HG03378 (cell line): ENCODE measurements around the gene CELF2.

ENCODE experiments used
- ATAC-seq: cut with Tn5 transposase; IDR thresholded peaks from one replicate; pipeline ENCODE4 v1.9.1; 2021; ENCODE audit warnings: mild to moderate bottlenecking, moderate library complexity; ENCODE audit not compliant: unreplicated experiment

CELF2 gene

DNA sequence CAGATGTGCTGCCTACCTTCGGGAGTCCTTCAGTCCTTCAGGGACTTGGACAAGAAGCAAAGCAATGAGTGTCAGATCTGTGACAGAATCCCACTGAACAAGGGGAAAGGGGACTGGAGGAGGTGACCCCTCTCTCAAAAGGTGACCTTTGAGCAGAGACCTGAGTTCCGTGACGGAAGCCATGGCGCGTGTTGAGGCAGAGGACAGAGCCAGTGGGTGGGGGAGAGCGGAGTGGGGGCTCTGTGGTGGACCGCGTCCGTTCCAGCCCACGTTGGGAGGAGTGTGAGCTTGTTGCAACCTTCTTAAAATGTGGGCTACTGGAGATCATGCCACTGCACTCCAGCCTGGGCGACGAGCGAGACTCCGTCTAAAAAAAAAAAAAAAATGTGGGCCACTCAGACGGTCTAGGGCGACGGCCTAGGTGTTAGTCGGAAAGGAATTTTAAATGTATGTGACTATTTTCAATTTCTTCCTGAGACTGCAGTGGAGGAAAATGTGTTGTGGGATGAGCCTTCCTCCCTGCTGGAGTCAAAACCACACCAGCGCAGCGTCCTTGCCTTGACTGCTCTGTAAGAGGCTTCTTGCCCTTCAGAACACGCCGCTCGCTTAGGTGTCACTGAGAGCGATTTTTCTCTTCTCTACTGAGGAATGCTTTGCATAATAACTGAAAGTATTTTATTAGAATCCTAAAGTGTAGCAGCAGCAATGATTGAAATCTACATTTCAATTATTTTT is 272.7 kb downstream of the CELF2 start:
- ATAC-seq, result no peak

DNA sequence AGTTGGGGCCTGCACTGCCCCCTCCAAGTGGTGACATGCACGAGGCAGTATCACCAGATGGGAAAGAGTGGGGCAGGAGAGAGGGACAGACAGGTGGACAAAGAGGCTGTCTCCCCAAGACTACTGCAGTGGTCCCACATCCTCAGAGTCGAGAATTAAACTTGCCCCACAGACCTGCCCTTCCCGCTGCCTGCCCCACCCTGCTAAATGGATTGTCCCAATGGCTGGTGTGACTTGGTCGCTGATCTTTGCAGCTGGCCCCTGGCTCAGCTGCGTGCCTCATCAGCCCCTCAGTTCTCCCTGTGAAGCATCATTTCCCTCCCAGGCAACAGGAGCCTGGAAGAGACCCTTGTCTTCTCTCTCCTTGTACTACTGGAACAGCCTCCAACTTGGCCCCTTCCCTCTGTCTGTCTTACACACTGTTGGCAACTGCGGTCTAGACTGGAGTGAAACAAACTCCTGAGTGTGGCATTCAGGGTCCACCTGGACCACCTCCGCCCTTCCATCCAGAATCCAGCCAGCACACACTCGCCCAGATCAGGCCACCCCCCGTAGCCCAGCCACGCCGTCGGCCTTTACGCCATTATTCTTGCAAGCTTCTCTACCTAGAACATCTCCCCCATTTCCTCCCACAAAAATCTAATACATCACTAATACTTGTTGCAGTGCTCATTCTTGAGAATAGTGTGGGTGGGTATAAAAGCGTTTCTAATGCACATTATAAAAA is 275.1 kb downstream of the CELF2 start:
- ATAC-seq, result no peak

DNA sequence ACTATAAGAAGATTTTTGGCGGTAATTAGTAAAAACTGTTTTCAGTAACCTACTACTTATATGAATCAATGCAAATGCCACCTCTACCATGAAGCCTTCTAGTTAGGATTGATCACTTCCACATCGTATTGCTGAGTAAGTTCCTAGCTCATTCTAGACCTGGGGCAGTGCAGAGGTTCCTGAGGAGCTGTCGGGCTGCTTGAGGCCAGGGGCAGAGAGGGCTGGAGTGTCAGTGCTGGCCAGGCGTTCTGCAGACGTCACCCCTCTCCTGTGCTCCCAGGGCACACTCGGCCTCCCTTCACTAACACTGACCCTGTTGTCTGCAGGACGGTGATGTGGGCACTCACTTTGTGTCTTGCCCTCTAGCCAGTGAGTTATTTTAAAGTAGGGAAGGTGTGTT is 275.7 kb downstream of the CELF2 start:
- no peak for ATAC-seq

DNA sequence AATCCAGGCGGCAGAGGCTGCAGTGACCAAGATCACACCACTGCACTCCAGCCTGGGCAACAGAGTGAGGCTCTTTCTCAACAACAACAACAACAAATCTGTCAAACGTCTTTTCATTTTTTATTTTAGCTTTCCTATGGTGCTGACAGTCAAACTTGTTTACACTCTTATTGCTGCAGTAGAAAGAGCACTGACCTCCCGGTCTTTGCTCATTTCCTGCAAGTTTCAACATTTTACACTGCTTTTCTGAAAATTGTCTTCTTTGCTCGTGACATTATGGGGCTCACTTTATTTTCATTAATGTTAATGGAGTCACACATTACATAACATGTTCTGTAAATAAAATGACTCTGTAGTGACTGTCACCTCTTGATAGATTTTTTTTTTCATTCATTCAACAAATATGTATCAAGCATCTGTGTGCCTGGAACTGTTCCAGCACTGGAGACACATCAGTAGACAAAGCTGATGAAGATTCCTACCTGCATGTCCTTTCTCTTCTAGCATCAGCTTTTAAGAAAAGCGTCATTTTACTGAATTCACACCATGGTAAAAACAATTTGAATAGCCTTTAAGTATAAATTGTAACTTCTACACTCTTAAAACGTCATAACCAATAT is 277.3 kb downstream of the CELF2 start:
- no peak for ATAC-seq

DNA sequence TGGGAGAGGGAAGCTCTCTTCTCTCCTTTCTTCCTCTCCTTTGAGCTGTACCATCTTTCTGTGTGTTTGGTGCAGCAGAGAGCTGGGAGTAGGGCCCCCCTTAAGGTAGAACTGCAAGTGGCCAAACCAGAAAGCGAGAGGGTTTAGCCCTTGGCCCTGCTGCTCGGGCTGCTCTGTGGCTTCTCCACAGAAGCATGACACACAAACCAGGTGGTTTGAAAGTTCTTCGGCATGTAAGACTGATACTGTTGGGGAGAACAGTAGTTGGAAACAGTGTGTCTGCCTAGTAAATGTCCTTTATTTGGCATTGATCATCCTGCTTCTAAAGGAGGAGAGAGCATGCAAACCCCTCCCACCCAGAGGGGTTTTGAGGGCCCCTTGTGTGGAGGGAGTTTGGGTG is 277.8 kb downstream of the CELF2 start:
- no peak for ATAC-seq

DNA sequence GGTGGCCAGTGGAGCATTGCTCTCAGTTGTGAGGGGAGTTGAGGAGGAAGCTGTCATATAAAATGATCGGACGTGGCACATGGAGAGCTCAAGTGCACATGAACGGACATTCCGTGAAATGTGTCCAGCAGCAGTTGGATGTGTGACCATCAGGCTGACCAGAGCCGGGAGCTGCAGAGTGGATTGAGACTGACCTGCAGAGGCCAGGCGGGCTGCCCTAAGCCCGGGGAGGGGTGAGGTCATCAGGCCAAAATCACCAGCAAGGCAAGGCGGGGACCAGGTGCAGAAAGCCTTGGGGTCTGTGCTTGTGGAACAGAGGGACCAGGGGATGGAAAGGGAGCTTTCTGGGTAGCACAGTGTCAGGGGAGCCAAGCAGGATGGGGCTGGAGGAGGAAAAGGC is 279.5 kb downstream of the CELF2 start:
- ATAC-seq, result no peak

DNA sequence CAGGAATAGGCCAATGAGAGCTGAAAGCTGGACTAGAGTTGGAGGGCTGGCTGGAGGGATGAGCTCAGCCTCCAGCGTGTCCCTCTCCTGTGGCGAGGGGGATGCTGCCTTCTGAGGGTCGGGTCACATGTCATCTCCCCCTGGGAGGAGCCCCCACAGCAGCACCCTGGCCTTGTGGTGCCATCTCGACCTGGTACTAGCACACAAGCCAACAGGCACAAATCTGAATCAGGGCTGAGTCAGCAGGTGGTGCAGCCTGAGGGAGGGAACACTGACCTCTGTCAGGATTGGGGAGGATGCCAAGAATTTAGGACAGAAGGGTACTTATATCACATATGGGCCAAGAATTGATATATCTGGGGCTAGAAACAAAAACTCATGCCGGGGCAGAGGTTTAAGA is 280.4 kb downstream of the CELF2 start:
- ATAC-seq, result no peak

DNA sequence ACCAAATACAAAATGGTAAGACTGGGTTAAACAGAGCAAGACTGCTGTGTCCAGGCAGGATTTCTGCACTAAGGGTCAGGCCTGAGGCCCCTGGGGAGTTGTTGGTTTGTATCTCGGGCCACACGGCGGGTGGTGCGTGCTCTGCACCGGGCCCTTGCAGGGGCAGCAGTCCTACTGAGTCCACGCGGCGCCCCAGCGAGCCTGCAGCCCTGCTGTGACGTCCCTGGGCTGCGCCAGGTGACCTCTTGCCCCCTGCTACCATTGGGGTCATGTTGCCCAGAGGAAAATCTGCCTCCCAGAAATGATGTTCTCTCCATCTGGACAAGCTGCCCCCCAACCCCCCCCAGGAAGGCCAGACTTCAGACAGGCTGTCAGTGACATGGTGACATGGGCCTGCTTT is 281.5 kb downstream of the CELF2 start:
- no peak for ATAC-seq

DNA sequence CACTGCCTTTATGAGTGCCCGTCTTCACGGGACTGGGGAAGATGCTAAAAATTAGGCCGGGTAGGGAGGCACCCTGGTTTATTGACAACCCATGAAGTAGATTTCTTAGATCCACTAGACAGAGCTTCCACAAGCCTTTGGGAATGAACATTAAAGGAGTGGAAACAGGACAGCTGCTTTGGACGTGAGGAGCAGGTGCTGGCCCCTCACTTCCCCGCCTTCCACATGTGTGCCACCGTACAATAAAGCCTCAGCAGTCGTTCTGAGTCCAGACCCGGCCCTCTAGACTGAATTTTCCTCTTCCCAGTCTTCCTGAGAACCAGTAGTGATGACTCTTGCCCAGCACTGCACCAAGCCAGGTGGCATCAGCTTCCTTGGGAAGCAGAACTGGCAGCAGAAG is 282.4 kb downstream of the CELF2 start:
- ATAC-seq, result no peak

DNA sequence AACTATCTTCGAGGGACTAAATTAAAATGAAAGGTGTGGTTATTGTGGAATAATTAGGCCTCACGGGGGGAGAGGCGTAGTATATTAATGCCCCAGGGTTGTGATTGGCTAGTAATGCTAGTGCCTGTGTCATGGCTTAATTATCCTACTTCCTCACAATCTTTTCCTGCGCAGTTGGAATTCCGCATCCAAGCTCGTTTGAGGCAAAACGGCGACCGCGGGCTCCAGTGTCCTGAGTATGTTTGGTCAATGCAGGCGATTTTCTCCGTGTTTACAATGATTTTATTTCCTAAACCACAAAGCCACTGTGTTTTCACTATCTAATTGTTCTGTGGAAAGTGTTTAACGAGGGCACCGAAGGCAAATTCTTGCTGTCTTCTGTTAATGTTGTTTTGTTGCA is 282.9 kb downstream of the CELF2 start:
- ATAC-seq, result no peak

DNA sequence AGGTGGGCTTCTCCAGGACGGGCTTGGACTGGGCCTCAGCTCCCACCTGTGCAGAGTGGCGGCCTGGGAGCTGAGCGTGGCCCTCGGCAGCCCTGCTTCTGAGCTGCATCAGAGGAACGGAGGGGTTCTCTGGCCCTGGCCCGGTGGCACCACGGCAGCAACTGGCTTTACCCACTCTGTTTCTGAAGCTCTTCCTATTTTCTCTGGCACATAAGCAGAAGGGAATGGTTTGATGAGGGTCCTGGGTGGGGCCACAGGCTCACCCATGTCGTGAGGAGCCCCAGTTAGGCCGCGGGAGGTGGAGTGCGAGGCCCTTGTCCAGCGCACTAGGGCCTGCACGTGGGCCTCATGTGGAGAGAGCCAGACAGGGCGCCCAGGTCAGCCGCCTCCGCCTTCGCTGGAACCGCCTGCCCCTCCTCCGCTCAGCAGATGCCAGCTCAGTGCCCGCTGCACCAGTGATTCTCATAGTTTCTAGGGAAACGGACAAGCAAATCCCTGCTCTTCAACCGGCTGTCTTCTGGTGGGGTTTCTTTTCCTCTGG is 284.0 kb downstream of the CELF2 start:
- ATAC-seq, result no peak

DNA sequence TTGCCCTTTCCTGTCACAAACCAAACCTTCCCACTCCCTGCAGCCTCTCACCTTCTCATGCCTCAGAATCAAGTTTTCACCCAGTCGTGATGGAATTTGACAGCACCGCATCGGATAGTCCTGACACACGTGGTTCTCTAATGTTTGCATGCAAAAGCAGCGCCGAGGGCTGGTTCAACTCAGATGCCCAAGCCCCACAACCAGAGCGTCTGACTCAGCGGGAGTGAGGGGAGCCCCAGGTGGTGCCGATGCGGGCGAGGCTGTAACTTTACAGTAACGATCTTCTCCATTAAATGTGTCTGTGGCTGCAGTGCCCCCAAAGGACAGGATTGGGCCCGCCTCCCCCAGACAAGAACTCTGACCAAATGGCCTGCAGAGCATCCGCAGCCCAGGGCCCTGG is 284.5 kb downstream of the CELF2 start:
- no peak for ATAC-seq

DNA sequence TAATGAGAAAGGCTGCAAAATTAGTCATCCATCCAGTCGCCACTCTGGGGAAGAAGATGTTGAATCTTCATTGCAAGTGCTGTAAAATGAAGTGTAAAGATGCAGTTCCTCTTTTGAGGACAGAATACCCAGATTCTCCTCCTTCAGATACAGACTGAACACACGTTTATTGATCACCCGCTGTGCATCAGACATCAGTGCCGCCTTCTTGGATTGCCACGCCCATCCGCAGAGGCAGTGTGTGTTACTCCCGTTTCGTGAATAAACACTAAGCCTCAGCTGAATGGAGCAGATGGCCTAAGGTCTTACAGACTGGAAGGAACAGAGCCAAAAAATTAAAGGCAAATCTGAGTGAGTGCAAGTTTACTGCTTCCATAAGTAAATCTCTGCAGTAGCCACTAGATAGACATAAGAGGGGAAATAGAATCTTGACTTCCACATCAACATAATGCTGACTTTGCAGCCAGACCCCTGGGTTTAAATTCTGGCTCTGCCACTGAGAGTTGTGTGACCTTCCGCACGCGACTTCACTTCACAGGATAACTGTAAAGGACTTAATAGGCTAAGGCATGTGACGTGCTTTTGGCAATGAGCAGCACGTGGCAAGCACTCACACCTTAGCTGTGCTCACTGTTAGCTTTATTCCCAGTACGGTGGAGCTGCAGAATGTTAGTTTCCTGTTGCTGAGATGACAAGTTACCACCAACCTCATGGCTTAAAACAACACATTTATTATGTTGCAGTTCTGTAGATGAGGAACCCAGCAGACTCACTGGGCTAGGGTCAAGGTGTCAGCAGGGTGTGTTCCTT is 285.9 kb downstream of the CELF2 start:
- no peak for ATAC-seq

DNA sequence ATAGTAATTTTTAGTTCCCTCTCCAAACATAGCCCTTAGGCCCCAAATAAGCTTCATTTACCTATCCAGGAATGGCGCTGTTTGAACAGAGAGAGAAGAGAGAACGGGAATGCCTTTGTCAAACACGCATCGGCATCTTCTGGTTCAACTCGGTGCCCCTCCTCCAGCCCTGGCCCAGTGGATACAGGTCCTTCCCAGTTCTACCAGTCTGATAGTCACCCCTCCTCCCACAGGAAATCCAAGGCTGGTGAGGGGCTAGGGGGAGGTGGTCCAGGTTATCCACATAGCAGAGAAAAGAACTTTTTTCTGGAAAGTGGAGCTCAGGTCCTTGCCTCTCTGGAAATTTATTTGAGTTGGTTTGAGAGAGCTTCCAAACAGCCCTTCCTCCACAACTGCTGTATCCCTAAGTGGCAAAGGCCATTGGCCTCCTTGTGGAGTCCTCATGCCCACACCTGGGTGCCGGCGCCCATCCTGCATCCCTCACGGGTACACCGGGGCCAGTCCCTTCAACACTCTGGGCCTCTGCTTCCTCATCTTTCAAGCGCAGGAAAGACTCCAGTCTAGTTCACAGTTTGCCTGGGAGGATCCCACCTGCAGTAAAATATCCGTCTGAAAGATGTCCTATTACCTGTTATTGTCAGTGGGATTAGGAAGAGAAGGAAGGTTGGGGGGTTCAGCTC is 287.4 kb downstream of the CELF2 start:
- no peak for ATAC-seq

DNA sequence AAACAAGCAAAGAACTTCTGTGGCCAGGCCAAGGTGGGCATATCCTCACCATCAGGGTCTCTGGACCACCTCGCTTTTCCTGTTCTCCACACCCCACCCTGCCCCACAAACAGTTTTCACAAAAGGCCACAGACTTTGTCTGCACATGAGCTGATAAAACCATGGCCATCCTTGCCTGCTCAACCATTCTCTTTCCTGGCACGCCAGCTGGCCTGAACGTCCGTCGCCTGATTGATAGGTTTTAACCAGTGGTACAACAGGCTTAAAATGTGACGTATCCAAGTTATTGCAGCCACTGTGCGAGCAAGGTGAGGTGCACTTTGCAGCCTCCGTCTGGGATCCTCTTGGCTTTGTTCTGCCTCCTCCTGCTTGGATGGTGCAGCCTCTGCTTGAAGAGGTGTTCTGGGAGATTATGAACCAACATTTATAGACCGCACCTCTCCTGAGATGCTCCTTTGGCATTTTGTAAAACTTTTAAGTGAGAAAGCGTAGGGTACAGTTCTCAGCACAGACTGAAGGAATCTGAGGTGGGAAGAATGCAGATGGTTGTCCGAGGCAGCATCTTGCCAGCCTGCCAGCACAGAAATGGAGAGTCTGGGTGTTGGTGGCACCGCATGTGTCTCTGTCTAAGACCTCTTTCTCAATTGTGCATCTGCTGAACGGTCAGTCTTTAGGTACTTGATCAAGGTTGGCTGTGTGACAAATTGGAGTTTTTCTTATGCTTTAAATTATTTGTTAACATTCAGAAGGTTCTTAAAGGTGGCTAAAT is 288.3 kb downstream of the CELF2 start:
- no peak for ATAC-seq

DNA sequence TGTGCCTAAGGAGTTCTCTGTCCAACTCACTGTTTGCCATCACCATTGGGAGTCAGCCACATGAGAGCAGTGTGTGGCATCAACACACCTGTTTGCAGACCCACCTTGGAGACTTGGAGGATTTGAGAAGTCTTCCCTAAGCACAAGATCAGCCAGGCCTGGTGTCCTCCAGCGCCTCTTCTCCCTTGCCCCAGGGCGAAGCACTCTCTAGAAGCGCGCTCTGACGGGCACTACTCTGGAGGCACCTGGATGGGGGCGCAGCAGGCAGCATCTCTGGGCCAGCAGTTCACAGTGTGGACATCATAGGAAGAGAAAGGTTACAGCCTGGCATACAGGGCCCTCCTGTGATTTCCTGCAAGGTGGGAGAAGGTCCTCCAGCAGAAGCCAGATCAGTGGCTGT is 289.3 kb downstream of the CELF2 start:
- no peak for ATAC-seq

DNA sequence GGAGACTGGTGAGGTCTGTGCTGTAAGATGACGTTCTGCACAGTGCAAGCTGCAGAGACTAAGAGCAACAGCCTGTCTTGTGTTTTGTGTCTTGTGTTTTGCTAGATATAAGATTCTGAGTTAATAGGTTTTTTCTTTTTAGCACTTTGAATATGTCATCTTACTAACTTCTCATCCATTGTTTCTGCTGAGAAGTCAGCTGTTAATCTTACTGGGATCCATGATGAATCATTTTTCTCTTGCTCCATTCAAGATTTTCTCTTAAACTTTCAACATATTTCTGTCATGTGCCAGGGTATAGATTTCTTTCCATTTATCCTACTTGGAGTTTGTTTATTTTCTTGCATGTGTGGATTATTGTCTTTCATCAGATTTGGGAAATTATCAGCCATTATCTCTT is 290.3 kb downstream of the CELF2 start:
- no peak for ATAC-seq

DNA sequence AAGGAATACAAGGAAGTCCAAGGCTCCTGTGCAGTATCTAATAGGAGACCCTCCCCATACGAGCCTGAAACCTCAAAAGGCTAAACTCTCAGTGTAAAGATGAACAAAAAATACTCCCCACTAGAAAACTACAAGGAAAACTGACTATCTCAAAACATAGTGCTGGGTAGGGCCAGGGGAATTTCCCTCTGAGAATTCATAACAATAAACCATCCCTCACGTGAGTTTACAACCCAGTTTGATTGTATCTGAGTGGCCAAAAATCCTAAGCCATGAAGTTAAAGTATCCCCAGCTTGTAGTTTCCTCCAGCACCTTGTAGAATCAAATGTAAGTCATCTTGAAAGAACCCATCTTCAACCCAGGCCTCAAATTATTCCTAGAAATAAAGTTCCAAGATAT is 293.4 kb downstream of the CELF2 start:
- no peak for ATAC-seq

DNA sequence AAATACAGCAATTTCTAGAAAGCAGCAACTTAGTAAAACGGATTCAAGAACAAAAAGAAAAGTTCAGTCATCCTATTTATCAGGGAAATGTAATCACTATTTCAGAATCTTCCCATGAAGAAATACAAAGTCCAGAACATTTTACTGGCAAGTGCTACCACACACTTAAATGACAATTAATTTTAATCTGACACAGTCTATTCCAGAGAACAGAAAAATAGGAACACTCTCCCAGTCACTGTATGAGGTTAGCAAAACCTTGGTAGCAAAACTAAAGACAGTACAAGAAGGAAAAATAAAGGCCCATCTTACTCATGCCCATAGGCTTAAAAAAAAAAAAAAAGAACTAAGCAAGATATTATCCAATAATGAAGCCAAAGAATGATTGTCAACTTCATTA is 295.8 kb downstream of the CELF2 start:
- ATAC-seq, result no peak
